Peyer's patch (tissue), 4 donors: ENCODE measurements around the gene TIAM2. TPM values are rescaled to one million over a fixed set of nuclear protein-coding genes. Genes with fewer than 3 reads are reported as not detected.
"Not testable (repeated sequence)": the region's sequence is repeated elsewhere in the genome, so short reads cannot be mapped to it uniquely, and the experiment has no call there.

ENCODE experiments used
- DNase-seq, 3 donors: peaks; one replicate each; pipeline ENCODE4 v3.0.0-alpha.2; 2017 to 2019
- H3K27ac ChIP-seq, 4 donors: fragments of 200-600 bp; sonication (generic); one replicate each; pipeline ENCODE4 v1.5.1; 2016 to 2019
- H3K27me3 ChIP-seq, 2 donors: fragments of 200-600 bp; sonication (generic); one replicate each; pipeline ENCODE4 v1.5.1; 2019
- H3K36me3 ChIP-seq, 3 donors: fragments of 200-600 bp; sonication (generic); one replicate each; pipeline ENCODE4 v1.5.1; 2016 to 2019
- H3K4me1 ChIP-seq, 4 donors: fragments of 200-600 bp; sonication (generic); one replicate each; pipeline ENCODE4 v1.5.1; 2016 to 2019
- H3K4me3 ChIP-seq, 4 donors: fragments of 200-600 bp; sonication (generic); 1 replicate in 3 of 4; 2 replicates in 1 of 4; pipeline ENCODE4 v1.5.1; 2016 to 2019; ENCODE audit warnings: mild to moderate bottlenecking in 1 of 4
- H3K9me3 ChIP-seq, 4 donors: fragments of 200-600 bp; sonication (generic); one replicate each; pipeline ENCODE4 v1.5.1; 2016 to 2019; ENCODE audit warnings: mild to moderate bottlenecking in 1 of 4
- CTCF ChIP-seq, 6 experiments: fragments of 450-650 bp in 4 of 6; fragments of 200-600 bp in 2 of 6; sonication (generic) in 1 of 6; IDR thresholded peaks; one replicate each; pipeline ENCODE4 v1.5.1; 2017 to 2019; ENCODE audit warnings: antibody characterized with exemption in 6 of 6, mild to moderate bottlenecking in 3 of 6, moderate library complexity in 1 of 6
- POLR2A ChIP-seq, 2 donors: fragments of 450-650 bp; IDR thresholded peaks; one replicate each; pipeline ENCODE4 v1.5.1; 2017; ENCODE audit warnings: antibody characterized with exemption in 2 of 2, mild to moderate bottlenecking in 2 of 2, moderate library complexity in 2 of 2
- total RNA-seq, 4 donors: library from RNA; depleted of rRNA; stranded (reverse); fragments of >200 nt; gene quantifications; one replicate each; pipeline ENCODE4 v1.1.0, GENCODE V29; 2016

The TIAM2 gene
- total RNA-seq, 4 donors from 2014 or later, result 47.0 to 139 (median 91.9) TPM

- Histone ChIP-seq H3K4me3 (no peak overlapping the region), H3K27ac (no peak overlapping the region), H3K36me3 (no peaks in the 10 kb centered on the region), H3K27me3 (no peaks in the 10 kb centered on the region), H3K9me3 (no peaks in the 10 kb centered on the region), H3K4me1 (peaks cover 0 to 9% (median 0%) of the 10 kb centered on the region in 4 donors)
- DNase-seq, result no peak
- TF ChIP-seq CTCF (IDR thresholded peaks at IDR 0.05) (no peak), POLR2A (IDR thresholded peaks at IDR 0.05) (no peak)
These were observed 38.2 kb upstream of the TIAM2 start for GRCh38 chr6:154956771-154957522.

- H3K27me3 ChIP-seq, result no peaks in the 10 kb centered on the region
- peaks cover 0 to 19% (median 0%) of the 10 kb centered on the region in 4 donors for H3K4me1 ChIP-seq
- H3K36me3 ChIP-seq, result no peaks in the 10 kb centered on the region
- H3K27ac ChIP-seq, result no peak overlapping the region
- H3K4me3 ChIP-seq, result no peak overlapping the region
- H3K9me3 ChIP-seq, result no peaks in the 10 kb centered on the region
- TF ChIP-seq POLR2A (IDR thresholded peaks at IDR 0.05), result no peak
- TF ChIP-seq CTCF (IDR thresholded peaks at IDR 0.05), result no peak
- no peak for DNase-seq
These were observed 36.6 kb upstream of the TIAM2 start for GRCh38 chr6:154958469-154958868.

- no peaks in the 10 kb centered on the region for H3K9me3 ChIP-seq
- TF ChIP-seq POLR2A (IDR thresholded peaks at IDR 0.05), result no peak
- no peak for TF ChIP-seq CTCF (IDR thresholded peaks at IDR 0.05)
- H3K27me3 ChIP-seq, result no peaks in the 10 kb centered on the region
- peaks cover 0 to 19% (median 0%) of the 10 kb centered on the region in 4 donors for H3K4me1 ChIP-seq
- DNase-seq, result peak in 2 of 3 donors; percentile 92 to 93
- peak overlapping the region in 3 of 4 donors; percentile 50 to 83 (median 81) for H3K27ac ChIP-seq
- H3K4me3 ChIP-seq, result no peak overlapping the region
- no peaks in the 10 kb centered on the region for H3K36me3 ChIP-seq
These were observed 34.7 kb upstream of the TIAM2 start for GRCh38 chr6:154960299-154960843.

GRCh38 chr6:154960854-154961530, 34.1 kb upstream of the TIAM2 start:
- Histone ChIP-seq H3K27me3 (no peaks in the 10 kb centered on the region), H3K4me3 (no peak overlapping the region), H3K4me1 (peaks cover 0 to 19% (median 0%) of the 10 kb centered on the region in 4 donors), H3K9me3 (no peaks in the 10 kb centered on the region), H3K36me3 (no peaks in the 10 kb centered on the region), H3K27ac (peak overlapping the region in 3 of 4 donors; percentile 50 to 83 (median 81))
- TF ChIP-seq POLR2A (IDR thresholded peaks at IDR 0.05), result no peak
- no peak for TF ChIP-seq CTCF (IDR thresholded peaks at IDR 0.05)
- peak in 1 of 3 donors; percentile 73 for DNase-seq

GRCh38 chr6:154962753-154963152, 32.4 kb upstream of the TIAM2 start:
- TF ChIP-seq POLR2A (IDR thresholded peaks at IDR 0.05) (no peak), CTCF (IDR thresholded peaks at IDR 0.05) (no peak)
- Histone ChIP-seq H3K27ac (peak overlapping the region in 2 of 4 donors; percentile 42 to 73), H3K36me3 (no peaks in the 10 kb centered on the region), H3K27me3 (no peaks in the 10 kb centered on the region), H3K4me3 (no peak overlapping the region), H3K4me1 (peaks cover 0 to 19% (median 0%) of the 10 kb centered on the region in 4 donors), H3K9me3 (no peaks in the 10 kb centered on the region)
- no peak for DNase-seq

GRCh38 chr6:154966065-154966770, 28.9 kb upstream of the TIAM2 start:
- not testable (repeated sequence) for H3K27me3 ChIP-seq, H3K36me3 ChIP-seq, DNase-seq

More at GRCh38 chr6:154966065-154966770, 28.9 kb upstream of the TIAM2 start:
- H3K9me3 ChIP-seq, H3K4me3 ChIP-seq, H3K27ac ChIP-seq: not testable (repeated sequence)
- H3K4me1 ChIP-seq, result peaks cover 0 to 23% (median 0%) of the 10 kb centered on the region in 4 donors
